Stomach (tissue), 9 donors: ENCODE results near the gene NFYA. TPM values are rescaled to one million over a fixed set of nuclear protein-coding genes. Genes with fewer than 3 reads are reported as not detected.

Experiments used
- DNase-seq, 2 donors: peaks; one replicate each; pipeline versions ENCODE4 v3.0.0 to v3.0.0-alpha.2; 2013 to 2019
- H3K27ac ChIP-seq, 5 donors: fragments of 200-600 bp in 4 of 5; sonication (generic) in 4 of 5; one replicate each; pipeline ENCODE4 v1.5.1; 2013 to 2019; ENCODE audit warnings: mild to moderate bottlenecking in 1 of 5, moderate library complexity in 1 of 5
- H3K27me3 ChIP-seq, 3 donors: fragments of 200-600 bp; sonication (generic); one replicate each; pipeline ENCODE4 v1.5.1; 2017 to 2019; ENCODE audit warnings: mixed run types in 1 of 3
- H3K36me3 ChIP-seq, 4 donors: fragments of 200-600 bp; sonication (generic); 1 replicate in 3 of 4; 2 replicates in 1 of 4; pipeline ENCODE4 v1.5.1; 2016 to 2019
- H3K4me1 ChIP-seq, 4 donors: fragments of 200-600 bp; sonication (generic); one replicate each; pipeline ENCODE4 v1.5.1; 2016 to 2019
- H3K4me3 ChIP-seq, 4 donors: fragments of 200-600 bp; sonication (generic) in 3 of 4; one replicate each; pipeline ENCODE4 v1.5.1; 2016 to 2019; ENCODE audit warnings: mild to moderate bottlenecking in 1 of 4
- H3K9me3 ChIP-seq, 4 donors: fragments of 200-600 bp; sonication (generic); one replicate each; pipeline ENCODE4 v1.5.1; 2016 to 2019
- EP300 ChIP-seq: sonication (generic); formaldehyde crosslinking; IDR thresholded peaks from one replicate; pipeline ENCODE4 v1.6.1; 2017; ENCODE audit warnings: antibody characterized with exemption
- POLR2A ChIP-seq, 4 donors: fragments of 450-650 bp; IDR thresholded peaks; one replicate each; pipeline ENCODE4 v1.6.1; 2016; ENCODE audit warnings: antibody characterized with exemption in 4 of 4, control low read depth in 2 of 4, mild to moderate bottlenecking in 1 of 4, moderate library complexity in 1 of 4
- POLR2AphosphoS5 ChIP-seq, 3 donors: sonication (generic); formaldehyde crosslinking; IDR thresholded peaks; one replicate each; pipeline ENCODE4 v1.6.1; 2016; ENCODE audit warnings: antibody characterized with exemption in 3 of 3
- WGBS, 5 donors: extraction: QIAGEN DNeasy Blood & Tissue Kit in 3 of 5; methylation state at CpG; one replicate each; pipeline versions ENCODE4 v1.1.5 to v1.1.7; 2013 to 2018; 5-methylcytosine and 5-hydroxymethylcytosine counted together
- intact Hi-C: fragments of 100-400 bp; cut with DNase I; formaldehyde crosslinking; loops from one replicate; pipeline ENCODE4 v1.15.1; 2023; ENCODE audit warnings: low total_unique reads
- polyA plus RNA-seq, 3 donors: library from polyadenylated mRNA; stranded (reverse); fragments of 200-250 nt; gene quantifications; one replicate each; pipeline ENCODE4 v1.2.3, GENCODE V29; 2013
- total RNA-seq, 5 donors: library from RNA; depleted of rRNA; stranded (reverse); fragments of >200 nt; gene quantifications; one replicate each; pipeline versions ENCODE4 v1.1.0 to v1.2.3, GENCODE V29; 2014 to 2016
- TF ChIP-seq, protein P1 (sequence below), 7 experiments: fragments of 450-650 bp in 4 of 7; fragments of 200-600 bp in 3 of 7; sonication (generic) in 3 of 7; IDR thresholded peaks; one replicate each; pipeline ENCODE4 v1.5.1; 2016 to 2019; ENCODE audit warnings: antibody characterized with exemption in 7 of 7, control low read depth in 2 of 7, mild to moderate bottlenecking in 1 of 7
- donor health status: healthy with polysubstance abuse.
- donor health status: Bipolar disorder and iron deficiency.
- donor health status: healthy.

The NFYA gene
- total and polyA plus RNA-seq, 8 donors, result 5.0 to 35.0 (median 13.4) TPM

DNA sequence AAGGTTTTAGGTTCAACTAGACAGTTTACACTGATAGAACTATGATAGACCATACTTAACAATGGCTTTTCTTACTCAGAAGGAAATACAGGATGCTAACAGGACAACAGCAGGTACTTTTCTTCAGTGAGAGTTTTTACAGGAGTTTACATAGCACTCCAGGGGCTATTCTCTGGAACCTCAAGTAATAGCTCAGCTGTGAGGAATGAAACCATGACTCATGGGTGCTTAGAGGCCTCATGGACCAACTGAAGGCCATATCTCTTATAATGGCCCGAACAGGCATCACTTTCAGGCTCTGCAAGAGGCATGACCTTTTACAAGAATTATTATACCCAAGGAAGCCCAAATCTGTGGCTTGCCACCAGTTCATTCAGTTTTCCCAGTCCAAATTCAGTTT lies 49.6 kb downstream of the NFYA start:
- Histone ChIP-seq H3K36me3 (peaks cover 0 to 40% (median 30%) of the 10 kb centered on the region in 4 donors), H3K27ac (no peak overlapping the region), H3K27me3 (no peaks in the 10 kb centered on the region), H3K9me3 (no peaks in the 10 kb centered on the region), H3K4me1 (no peaks in the 10 kb centered on the region), H3K4me3 (no peak overlapping the region)
- 94 to 100% (median 100%) methylated on average over 1 of the region's 1 CpG for WGBS, 5 donors
- intact Hi-C loops, result no loop called here
- TF ChIP-seq EP300 (no peak), POLR2A (IDR thresholded peaks at IDR 0.05) (no peak), POLR2AphosphoS5 (IDR thresholded peaks at IDR 0.05) (no peak)
- TF ChIP-seq, protein P1, sequence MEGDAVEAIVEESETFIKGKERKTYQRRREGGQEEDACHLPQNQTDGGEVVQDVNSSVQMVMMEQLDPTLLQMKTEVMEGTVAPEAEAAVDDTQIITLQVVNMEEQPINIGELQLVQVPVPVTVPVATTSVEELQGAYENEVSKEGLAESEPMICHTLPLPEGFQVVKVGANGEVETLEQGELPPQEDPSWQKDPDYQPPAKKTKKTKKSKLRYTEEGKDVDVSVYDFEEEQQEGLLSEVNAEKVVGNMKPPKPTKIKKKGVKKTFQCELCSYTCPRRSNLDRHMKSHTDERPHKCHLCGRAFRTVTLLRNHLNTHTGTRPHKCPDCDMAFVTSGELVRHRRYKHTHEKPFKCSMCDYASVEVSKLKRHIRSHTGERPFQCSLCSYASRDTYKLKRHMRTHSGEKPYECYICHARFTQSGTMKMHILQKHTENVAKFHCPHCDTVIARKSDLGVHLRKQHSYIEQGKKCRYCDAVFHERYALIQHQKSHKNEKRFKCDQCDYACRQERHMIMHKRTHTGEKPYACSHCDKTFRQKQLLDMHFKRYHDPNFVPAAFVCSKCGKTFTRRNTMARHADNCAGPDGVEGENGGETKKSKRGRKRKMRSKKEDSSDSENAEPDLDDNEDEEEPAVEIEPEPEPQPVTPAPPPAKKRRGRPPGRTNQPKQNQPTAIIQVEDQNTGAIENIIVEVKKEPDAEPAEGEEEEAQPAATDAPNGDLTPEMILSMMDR (IDR thresholded peaks at IDR 0.05), result no peak
- DNase-seq, result no peak

DNA sequence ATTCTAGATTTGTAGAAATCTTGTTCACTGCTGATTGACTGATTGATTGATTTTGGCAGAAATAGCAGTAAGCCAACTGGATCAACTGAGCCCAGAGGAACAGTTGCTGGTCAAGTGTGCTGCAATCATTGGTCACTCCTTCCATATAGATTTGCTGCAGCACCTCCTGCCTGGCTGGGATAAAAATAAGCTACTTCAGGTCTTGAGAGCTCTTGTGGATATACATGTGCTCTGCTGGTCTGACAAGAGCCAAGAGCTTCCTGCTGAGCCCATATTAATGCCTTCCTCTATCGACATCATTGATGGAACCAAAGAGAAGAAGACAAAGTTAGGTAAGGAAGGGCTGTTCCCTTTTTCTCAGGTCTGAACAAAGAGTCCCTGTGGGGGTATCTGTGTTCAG lies 50.1 kb downstream of the NFYA start:
- 96 to 100% (median 97%) methylated on average over 1 of the region's 1 CpG for WGBS, 5 donors
- TF ChIP-seq, protein P1 (IDR thresholded peaks at IDR 0.05), result no peak
- TF ChIP-seq EP300 (no peak), POLR2AphosphoS5 (IDR thresholded peaks at IDR 0.05) (no peak)
- H3K4me3 ChIP-seq, result no peak overlapping the region
- H3K36me3 ChIP-seq, result peaks cover 0 to 40% (median 30%) of the 10 kb centered on the region in 4 donors
- H3K4me1 ChIP-seq, result no peaks in the 10 kb centered on the region
- H3K27me3 ChIP-seq, result no peaks in the 10 kb centered on the region
- H3K9me3 ChIP-seq, result no peaks in the 10 kb centered on the region
- no peak overlapping the region for H3K27ac ChIP-seq
- intact Hi-C loops, result no loop called here
- no peak for DNase-seq

DNA sequence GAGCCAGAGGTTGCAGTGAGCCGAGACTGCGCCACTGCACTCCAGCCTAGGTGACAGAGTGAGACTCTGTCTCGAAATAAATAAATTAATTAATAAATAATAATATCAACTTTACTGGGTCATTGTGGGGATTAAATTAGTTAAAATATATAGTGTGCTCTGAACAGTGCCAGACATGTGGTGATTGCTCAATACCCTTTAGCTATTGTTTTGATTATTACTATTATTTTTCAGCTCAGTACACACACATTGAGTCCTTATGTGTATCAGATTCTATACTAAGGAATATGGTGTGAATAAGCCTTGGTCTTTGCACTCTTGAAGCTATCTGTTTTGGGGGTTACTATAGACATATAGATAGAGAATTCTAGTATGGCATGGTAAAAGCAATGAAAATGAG lies 52.5 kb downstream of the NFYA start:
- H3K27ac ChIP-seq, result no peak overlapping the region
- no peak for DNase-seq
- WGBS, 5 donors, result 91 to 99% (median 98%) methylated on average over 3 of the region's 3 CpGs
- H3K4me3 ChIP-seq, result no peak overlapping the region
- H3K4me1 ChIP-seq, result no peaks in the 10 kb centered on the region
- no peaks in the 10 kb centered on the region for H3K27me3 ChIP-seq
- TF ChIP-seq POLR2A (IDR thresholded peaks at IDR 0.05), result no peak
- TF ChIP-seq EP300, result no peak
- no peak for TF ChIP-seq POLR2AphosphoS5 (IDR thresholded peaks at IDR 0.05)
- TF ChIP-seq, protein P1 (IDR thresholded peaks at IDR 0.05), result no peak
- intact Hi-C loops, result no loop called here
- peaks cover 0 to 39% (median 30%) of the 10 kb centered on the region in 4 donors for H3K36me3 ChIP-seq
- H3K9me3 ChIP-seq, result no peaks in the 10 kb centered on the region

DNA sequence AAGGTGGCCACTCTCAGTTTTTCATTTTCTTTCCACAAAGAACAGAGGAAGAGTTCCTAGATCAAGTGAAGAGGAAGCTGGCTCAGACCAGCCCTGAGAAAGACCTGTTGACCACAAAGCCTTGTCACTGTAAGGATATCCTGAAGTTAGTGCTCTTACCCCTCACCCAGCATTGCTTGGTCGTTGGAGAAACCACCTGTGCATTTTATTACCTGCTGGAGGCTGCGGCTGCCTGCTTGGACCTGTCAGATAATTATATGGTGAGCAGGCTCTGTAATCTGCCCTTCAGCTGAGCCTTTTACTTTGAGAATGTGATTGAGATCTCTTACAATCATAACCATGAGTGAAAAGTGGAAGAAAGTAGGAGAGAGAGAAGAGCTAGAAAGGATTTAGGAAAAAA lies 59.5 kb downstream of the NFYA start:
- no peak overlapping the region for H3K4me3 ChIP-seq
- peaks cover 0 to 22% (median 20%) of the 10 kb centered on the region in 4 donors for H3K36me3 ChIP-seq
- no peak overlapping the region for H3K27ac ChIP-seq
- 60 to 70% (median 64%) methylated on average over 2 of the region's 2 CpGs for WGBS, 5 donors
- no peaks in the 10 kb centered on the region for H3K4me1 ChIP-seq
- TF ChIP-seq EP300 (no peak), POLR2AphosphoS5 (IDR thresholded peaks at IDR 0.05) (no peak), POLR2A (IDR thresholded peaks at IDR 0.05) (no peak)
- TF ChIP-seq, protein P1 (IDR thresholded peaks at IDR 0.05), result no peak
- intact Hi-C loops, result no loop called here
- H3K27me3 ChIP-seq, result no peaks in the 10 kb centered on the region
- DNase-seq, result no peak
- no peaks in the 10 kb centered on the region for H3K9me3 ChIP-seq
